Renal cortical epithelial cell (primary cell): ENCODE measurements around the gene CNTN3. TPM values are rescaled to one million over a fixed set of nuclear protein-coding genes. Genes with fewer than 3 reads are reported as not detected.

Experiments
- DNase-seq: peaks from one replicate; pipeline ENCODE4 v3.0.0-alpha.2; 2011; ENCODE audit warnings: low read depth
- total RNA-seq: library from RNA; depleted of rRNA; stranded (reverse); fragments of >200 nt; gene quantifications from 2 replicates; pipeline ENCODE4 v1.2.3, GENCODE V29; 2014

The CNTN3 gene
- total RNA-seq = 0.80 and 3.5 TPM in 2 replicates

GRCh38 chr3:74614107-74614967 is at the start of gene CNTN3:
CNTN3 (minus strand) TSS chr3:74614659; CDS start chr3:74521112, 93,547 bp downstream.
- no peak for DNase-seq

GRCh38 chr3:74663178-74663577 is 48.7 kb upstream of the CNTN3 start:
- no peak for DNase-seq

- DNase-seq = peak; percentile 7
Measured at GRCh38 chr3:74661672-74662071, 47.2 kb upstream of the CNTN3 start.

- no peak for DNase-seq
Measured at GRCh38 chr3:74651885-74652284, 37.4 kb upstream of the CNTN3 start.

GRCh38 chr3:74651292-74651691 is 36.8 kb upstream of the CNTN3 start:
- DNase-seq = peak; percentile 41

- DNase-seq = no peak
Measured at GRCh38 chr3:74648107-74648506, 33.6 kb upstream of the CNTN3 start.

- DNase-seq = no peak
Measured at GRCh38 chr3:74646094-74646493, 31.6 kb upstream of the CNTN3 start.

GRCh38 chr3:74643636-74644035 is 29.2 kb upstream of the CNTN3 start:
- no peak for DNase-seq

- no peak for DNase-seq
Measured at GRCh38 chr3:74642876-74643275, 28.4 kb upstream of the CNTN3 start.

- no peak for DNase-seq
Measured at GRCh38 chr3:74640211-74640610, 25.8 kb upstream of the CNTN3 start.

GRCh38 chr3:74639681-74640080 is 25.2 kb upstream of the CNTN3 start:
- no peak for DNase-seq

- DNase-seq = no peak
Measured at GRCh38 chr3:74636981-74637380, 22.5 kb upstream of the CNTN3 start.

GRCh38 chr3:74633021-74633420 is 18.6 kb upstream of the CNTN3 start:
- no peak for DNase-seq

GRCh38 chr3:74631351-74632140 is 17.1 kb upstream of the CNTN3 start:
- no peak for DNase-seq

- peak; percentile 16 for DNase-seq
Measured at GRCh38 chr3:74630602-74631001, 16.1 kb upstream of the CNTN3 start.

GRCh38 chr3:74626011-74626410 is 11.6 kb upstream of the CNTN3 start:
- DNase-seq = no peak

GRCh38 chr3:74624301-74624700 is 9.8 kb upstream of the CNTN3 start:
- peak; percentile 11 for DNase-seq

- DNase-seq = no peak
Measured at GRCh38 chr3:74623261-74623836, 8.9 kb upstream of the CNTN3 start.

GRCh38 chr3:74621581-74621980 is 7.1 kb upstream of the CNTN3 start:
- DNase-seq = no peak

- no peak for DNase-seq
Measured at GRCh38 chr3:74617776-74618175, 3.3 kb upstream of the CNTN3 start.

GRCh38 chr3:74613521-74614106 is 845 bp downstream of the CNTN3 start:
- DNase-seq = no peak

GRCh38 chr3:74613060-74613459 is 1.4 kb downstream of the CNTN3 start:
- DNase-seq = peak; percentile 33
